SK-N-SH (cell line): Measurements from ENCODE around the gene SLC15A1. TPM values are rescaled to one million over a fixed set of nuclear protein-coding genes. Genes with fewer than 3 reads are reported as not detected.
"Not testable (repeated sequence)": the region's sequence is repeated elsewhere in the genome, so short reads cannot be mapped to it uniquely, and the experiment has no call there.

Source experiments
- CTCF ChIA-PET: fragments of 300-600, 350-600 bp; formaldehyde crosslinking; extraction: SDS; loops from one replicate; lab custom pipeline; 2021; lab: Yijun Ruan, JAX
- POLR2A ChIA-PET: fragments of 350-600 bp; sonication (Branson Sonifier 250); formaldehyde crosslinking; extraction: SDS; loops from one replicate; lab custom pipeline; 2020; ENCODE audit warnings: antibody characterized with exemption, inconsistent platforms; lab: Yijun Ruan, JAX
- DNase-seq: peaks from one replicate; pipeline ENCODE4 v3.0.0; 2012
- H2AFZ ChIP-seq: fragments of 200-600 bp; sonication (generic); 2 replicates; pipeline ENCODE4 v1.8.1; 2016; ENCODE audit warnings: antibody characterized with exemption, mild to moderate bottlenecking, low read depth
- H3F3A ChIP-seq: fragments of 200-600 bp; sonication (generic); replicated peaks from 2 replicates; pipeline ENCODE3; 2016; ENCODE audit warnings: antibody characterized with exemption, mild to moderate bottlenecking; ENCODE audit not compliant: insufficient read depth
- H3K27ac ChIP-seq, 2 experiments: fragments of 200-500 bp in 1 of 2; fragments of 200-600 bp in 1 of 2; sonication (Bioruptor generic) in 1 of 2; sonication (generic), shearing (Covaris generic) in 1 of 2; 2 replicates each; pipeline versions ENCODE4 v1.5.1 to v1.6.1; 2014 to 2016; ENCODE audit warnings: low read depth in 2 of 2, inconsistent platforms in 1 of 2, low read length in 1 of 2, mild to moderate bottlenecking in 1 of 2, mixed read lengths in 1 of 2
- H3K27me3 ChIP-seq: fragments of 200-600 bp; sonication (generic), shearing (Covaris generic); 2 replicates; pipeline ENCODE4 v1.6.1; 2016; ENCODE audit warnings: mixed run types; ENCODE audit not compliant: insufficient read depth
- H3K36me3 ChIP-seq, 2 experiments: fragments of 200-500 bp in 1 of 2; fragments of 200-600 bp in 1 of 2; sonication (Bioruptor generic) in 1 of 2; sonication (generic) in 1 of 2; replicated peaks in 1 of 2; 2 replicates each; pipeline versions ENCODE3 to v1.5.1; 2014 to 2016; ENCODE audit warnings: low read length in 1 of 2, mild to moderate bottlenecking in 1 of 2; ENCODE audit not compliant: insufficient read depth in 2 of 2, control insufficient read depth in 1 of 2
- H3K4me1 ChIP-seq, 2 experiments: fragments of 200-500 bp in 1 of 2; fragments of 200-600 bp in 1 of 2; sonication (Bioruptor generic) in 1 of 2; sonication (generic), shearing (Covaris generic) in 1 of 2; 2 replicates each; pipeline versions ENCODE4 v1.5.1 to v1.6.1; 2014 to 2016; ENCODE audit warnings: low read depth in 1 of 2, low read length in 1 of 2, mixed run types in 1 of 2; ENCODE audit not compliant: insufficient read depth in 2 of 2, control insufficient read depth in 1 of 2
- H3K4me2 ChIP-seq: fragments of 200-600 bp; sonication (generic), shearing (Covaris generic); 2 replicates; pipeline ENCODE4 v1.6.1; 2017; ENCODE audit warnings: mixed run types
- H3K4me3 ChIP-seq, 2 experiments: fragments of 200-500 bp in 1 of 2; fragments of 200-600 bp in 1 of 2; sonication (Bioruptor generic) in 1 of 2; sonication (generic), shearing (Covaris generic) in 1 of 2; 2 replicates each; pipeline versions ENCODE4 v1.5.1 to v1.8.1; 2014 to 2016; ENCODE audit warnings: low read depth in 2 of 2, inconsistent platforms in 1 of 2, low read length in 1 of 2, mild to moderate bottlenecking in 1 of 2, mixed read lengths in 1 of 2, moderate library complexity in 1 of 2
- H3K79me2 ChIP-seq: fragments of 200-600 bp; sonication (generic); 2 replicates; pipeline ENCODE4 v1.8.1; 2017; ENCODE audit warnings: mild to moderate bottlenecking; ENCODE audit not compliant: insufficient read depth
- H3K9ac ChIP-seq: fragments of 200-600 bp; sonication (generic); 2 replicates; pipeline ENCODE4 v1.6.1; 2017; ENCODE audit warnings: mixed run types
- H3K9me2 ChIP-seq: fragments of 200-600 bp; sonication (generic); 2 replicates; pipeline ENCODE4 v1.6.1; 2017; ENCODE audit warnings: mixed run types
- H3K9me3 ChIP-seq: fragments of 200-600 bp; sonication (generic); 2 replicates; pipeline ENCODE4 v1.6.1; 2017; ENCODE audit warnings: mixed run types, mild to moderate bottlenecking, moderate library complexity
- H4K20me1 ChIP-seq: fragments of 200-600 bp; sonication (generic); 2 replicates; pipeline ENCODE4 v1.6.1; 2017; ENCODE audit warnings: mild to moderate bottlenecking, mixed run types; ENCODE audit not compliant: insufficient read depth
- ELF1 ChIP-seq: IDR thresholded peaks from 2 replicates; pipeline ENCODE4 v1.4.0; 2012
- GATA2 ChIP-seq: sonication (generic); formaldehyde crosslinking; IDR thresholded peaks from 2 replicates; pipeline ENCODE4 v1.5.0; 2020; ENCODE audit warnings: mild to moderate bottlenecking, missing genetic modification reagents
- MXI1 ChIP-seq: IDR thresholded peaks from 2 replicates; pipeline ENCODE4 v1.6.1; 2012; ENCODE audit warnings: mild to moderate bottlenecking, low read depth, low read length, improper control_type of control experiment
- RCOR1 ChIP-seq: fragments of 150-350 bp; IDR thresholded peaks from 2 replicates; pipeline ENCODE4 v1.6.1; 2017; ENCODE audit warnings: antibody characterized with exemption, low read length
- WGBS: methylation state at CpG from one replicate; pipeline ENCODE4 v1.1.6; 2017; ENCODE audit warnings: low lambda C conversion rate; 5-methylcytosine and 5-hydroxymethylcytosine counted together
- polyA plus RNA-seq, 3 experiments: library from polyadenylated mRNA; depleted of rRNA; stranded (reverse); fragments of >200 nt; gene quantifications; 2 replicates each; pipeline ENCODE4 v1.2.3, GENCODE V29; 2012
- small RNA-seq, 7 experiments: library from RNA; depleted of rRNA; stranded (forward); fragments of <200 nt; gene quantifications; one replicate each; pipeline ENCODE3, GENCODE V24; 2012
- TF ChIP-seq, protein P1 (sequence below): IDR thresholded peaks from 2 replicates; pipeline ENCODE4 v1.4.0; 2012; ENCODE audit warnings: low read depth, borderline replicate concordance
- TF ChIP-seq, protein P2 (sequence below): IDR thresholded peaks from 2 replicates; pipeline ENCODE4 v1.6.1; 2012; ENCODE audit warnings: mild to moderate bottlenecking, low read depth, low read length, moderate library complexity

Gene SLC15A1
- polyA plus RNA-seq, 1 of the 3 experiments (the other 2 are of a cell fraction): not detected

DNA sequence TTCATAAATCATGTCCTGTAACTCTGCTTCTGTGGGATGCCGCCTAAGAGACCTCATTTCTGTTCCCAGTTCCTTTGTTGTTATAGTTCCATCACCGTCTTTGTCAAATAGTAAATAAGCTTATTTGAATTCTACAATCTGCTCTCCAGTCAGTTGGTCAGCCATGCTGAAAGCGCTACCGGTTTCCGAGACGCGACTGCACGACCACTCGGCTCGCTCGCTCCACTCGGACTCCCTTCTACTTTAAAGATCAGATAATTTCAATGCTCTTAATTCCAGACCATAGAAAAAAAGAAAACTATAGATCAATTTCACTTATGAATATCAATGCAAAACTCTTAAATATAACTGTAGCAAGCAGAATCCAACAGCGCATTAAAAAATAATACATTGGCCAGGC lies 111.4 kb downstream of the SLC15A1 start:
- Histone ChIP-seq H3K27me3 (no peaks in the 10 kb centered on the region; the same call in 1 of the 2 replicates), H3F3A (no peaks in the 10 kb centered on the region), H3K9me2 (no peaks in the 10 kb centered on the region), H3K36me3 (no peaks in the 10 kb centered on the region), H2AFZ (no peak overlapping the region), H3K4me3 (no peak overlapping the region), H3K27ac (no peak overlapping the region), H3K9ac (no peak overlapping the region), H3K4me1 (no peaks in the 10 kb centered on the region), H3K4me2 (no peak overlapping the region), H3K9me3 (no peaks in the 10 kb centered on the region), H4K20me1 (no peaks in the 10 kb centered on the region), H3K79me2 (no peaks in the 10 kb centered on the region)
- CTCF ChIA-PET: interaction anchor here (2.4 kb wide), 1 partner anchor 195 kb away, joined by 5 read pairs; no protein-coding TSS in a partner anchor
- WGBS: 92% methylated on average over 13 of the region's 13 CpGs
- POLR2A ChIA-PET: no interaction called here
- no peak for DNase-seq
- TF ChIP-seq, protein P1, sequence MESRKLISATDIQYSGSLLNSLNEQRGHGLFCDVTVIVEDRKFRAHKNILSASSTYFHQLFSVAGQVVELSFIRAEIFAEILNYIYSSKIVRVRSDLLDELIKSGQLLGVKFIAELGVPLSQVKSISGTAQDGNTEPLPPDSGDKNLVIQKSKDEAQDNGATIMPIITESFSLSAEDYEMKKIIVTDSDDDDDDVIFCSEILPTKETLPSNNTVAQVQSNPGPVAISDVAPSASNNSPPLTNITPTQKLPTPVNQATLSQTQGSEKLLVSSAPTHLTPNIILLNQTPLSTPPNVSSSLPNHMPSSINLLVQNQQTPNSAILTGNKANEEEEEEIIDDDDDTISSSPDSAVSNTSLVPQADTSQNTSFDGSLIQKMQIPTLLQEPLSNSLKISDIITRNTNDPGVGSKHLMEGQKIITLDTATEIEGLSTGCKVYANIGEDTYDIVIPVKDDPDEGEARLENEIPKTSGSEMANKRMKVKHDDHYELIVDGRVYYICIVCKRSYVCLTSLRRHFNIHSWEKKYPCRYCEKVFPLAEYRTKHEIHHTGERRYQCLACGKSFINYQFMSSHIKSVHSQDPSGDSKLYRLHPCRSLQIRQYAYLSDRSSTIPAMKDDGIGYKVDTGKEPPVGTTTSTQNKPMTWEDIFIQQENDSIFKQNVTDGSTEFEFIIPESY: no peak
- TF ChIP-seq GATA2 (CRISPR knock-in tag) (no peak), MXI1 (no peak), ELF1 (no peak), RCOR1 (no peak)
- TF ChIP-seq, protein P2, sequence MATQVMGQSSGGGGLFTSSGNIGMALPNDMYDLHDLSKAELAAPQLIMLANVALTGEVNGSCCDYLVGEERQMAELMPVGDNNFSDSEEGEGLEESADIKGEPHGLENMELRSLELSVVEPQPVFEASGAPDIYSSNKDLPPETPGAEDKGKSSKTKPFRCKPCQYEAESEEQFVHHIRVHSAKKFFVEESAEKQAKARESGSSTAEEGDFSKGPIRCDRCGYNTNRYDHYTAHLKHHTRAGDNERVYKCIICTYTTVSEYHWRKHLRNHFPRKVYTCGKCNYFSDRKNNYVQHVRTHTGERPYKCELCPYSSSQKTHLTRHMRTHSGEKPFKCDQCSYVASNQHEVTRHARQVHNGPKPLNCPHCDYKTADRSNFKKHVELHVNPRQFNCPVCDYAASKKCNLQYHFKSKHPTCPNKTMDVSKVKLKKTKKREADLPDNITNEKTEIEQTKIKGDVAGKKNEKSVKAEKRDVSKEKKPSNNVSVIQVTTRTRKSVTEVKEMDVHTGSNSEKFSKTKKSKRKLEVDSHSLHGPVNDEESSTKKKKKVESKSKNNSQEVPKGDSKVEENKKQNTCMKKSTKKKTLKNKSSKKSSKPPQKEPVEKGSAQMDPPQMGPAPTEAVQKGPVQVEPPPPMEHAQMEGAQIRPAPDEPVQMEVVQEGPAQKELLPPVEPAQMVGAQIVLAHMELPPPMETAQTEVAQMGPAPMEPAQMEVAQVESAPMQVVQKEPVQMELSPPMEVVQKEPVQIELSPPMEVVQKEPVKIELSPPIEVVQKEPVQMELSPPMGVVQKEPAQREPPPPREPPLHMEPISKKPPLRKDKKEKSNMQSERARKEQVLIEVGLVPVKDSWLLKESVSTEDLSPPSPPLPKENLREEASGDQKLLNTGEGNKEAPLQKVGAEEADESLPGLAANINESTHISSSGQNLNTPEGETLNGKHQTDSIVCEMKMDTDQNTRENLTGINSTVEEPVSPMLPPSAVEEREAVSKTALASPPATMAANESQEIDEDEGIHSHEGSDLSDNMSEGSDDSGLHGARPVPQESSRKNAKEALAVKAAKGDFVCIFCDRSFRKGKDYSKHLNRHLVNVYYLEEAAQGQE: no peak

DNA sequence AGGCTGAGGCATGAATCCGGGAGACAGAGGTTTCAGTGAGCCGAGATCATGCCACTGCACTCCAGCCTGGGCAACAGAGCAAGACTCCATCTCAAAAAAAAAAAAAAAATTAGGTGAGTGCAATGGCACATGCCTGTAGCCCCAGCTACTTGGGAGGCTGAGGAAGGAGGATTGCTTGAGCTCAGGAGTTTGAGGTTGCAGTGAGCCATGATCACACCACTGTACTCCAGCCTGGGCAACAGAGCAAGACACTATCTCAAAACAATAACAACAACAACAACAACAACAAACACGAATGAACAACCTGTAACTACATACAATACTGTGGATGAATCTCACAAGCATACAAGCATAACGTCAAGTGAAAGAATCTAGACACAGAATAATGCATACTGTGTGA lies 112.7 kb downstream of the SLC15A1 start:
- H3K27me3 ChIP-seq, H2AFZ ChIP-seq, H3K4me3 ChIP-seq, H3K79me2 ChIP-seq, H3K27ac ChIP-seq, H3K9me2 ChIP-seq, H3K4me1 ChIP-seq, H3K9me3 ChIP-seq, H3K36me3 ChIP-seq, H4K20me1 ChIP-seq, DNase-seq, H3K4me2 ChIP-seq, H3F3A ChIP-seq, H3K9ac ChIP-seq: not testable (repeated sequence)
- 52% methylated on average over 4 of the region's 4 CpGs for WGBS
- ChIA-PET CTCF (interaction anchor here (1.0 to 3.1 kb wide), 3 partner anchors 11 to 194 kb away, joined by 3 to 19 read pairs (median 5); no protein-coding TSS in a partner anchor), POLR2A (interaction anchor here (0.6 kb wide), 1 partner anchor 18 kb away, joined by 4 read pairs; no protein-coding TSS in a partner anchor)

DNA sequence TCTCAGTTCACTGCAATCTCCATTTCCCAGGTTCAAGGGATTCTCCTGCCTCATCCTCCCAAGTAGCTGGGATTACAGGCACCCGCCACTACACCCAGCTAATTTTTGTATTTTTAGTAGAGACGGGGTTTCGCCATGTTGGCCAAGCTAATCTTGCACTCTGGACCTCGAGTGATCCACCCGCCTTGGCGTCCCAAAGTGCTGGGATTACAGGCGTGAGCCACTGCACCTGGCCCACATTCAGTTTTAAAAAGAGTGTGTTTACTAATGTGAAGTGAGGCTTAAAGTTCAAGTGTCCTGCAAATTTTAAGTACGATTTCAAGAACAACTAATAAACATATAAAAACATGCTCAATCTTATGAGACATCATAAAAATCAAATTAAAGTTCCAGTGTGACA lies 114.1 kb downstream of the SLC15A1 start:
- H3K27ac ChIP-seq, H2AFZ ChIP-seq, H3K27me3 ChIP-seq, H3F3A ChIP-seq, H3K4me3 ChIP-seq, POLR2A ChIA-PET, H3K9me3 ChIP-seq, H3K4me1 ChIP-seq, H3K9ac ChIP-seq, H3K9me2 ChIP-seq, H3K4me2 ChIP-seq, DNase-seq, H3K79me2 ChIP-seq, H3K36me3 ChIP-seq, H4K20me1 ChIP-seq: not testable (repeated sequence)
- 77% methylated on average over 8 of the region's 8 CpGs for WGBS
- CTCF ChIA-PET: interaction anchor here (3.1 kb wide), 1 partner anchor 15 kb away, joined by 19 read pairs; no protein-coding TSS in a partner anchor

Small RNA genes within 50 kb of the gene (small RNA-seq; reads per million reads assigned to genes)
- 0 reads per million in 7 experiments for gene RN7SL60P

Other genes with a start within 250 kb of the SLC15A1 start
- 17.1 and 30.5 TPM in 2 replicates for gene STK24, start 175.6 kb downstream of the SLC15A1 start, polyA plus RNA-seq (2012; rRNA removed)
- gene DOCK9, start 225.4 kb upstream of the SLC15A1 start, polyA plus RNA-seq (2012; rRNA removed): 16.6 and 17.9 TPM in 2 replicates